DOHH2 (cell line): Measurements from ENCODE around the gene OSBPL3.

Experiments used
- H3F3A ChIP-seq: fragments of 200-600 bp; sonication (generic), shearing (Covaris generic); 2 replicates; pipeline ENCODE4 v1.6.0; 2016; ENCODE audit warnings: antibody characterized with exemption, mild to moderate bottlenecking; ENCODE audit not compliant: control insufficient read depth, insufficient read depth
- H3K27ac ChIP-seq: fragments of 200-600 bp; sonication (generic); 2 replicates; pipeline ENCODE4 v1.5.1; 2014; ENCODE audit warnings: low read depth, mild to moderate bottlenecking, low read length, moderate library complexity
- H3K27me3 ChIP-seq: fragments of 200-600 bp; sonication (generic); 2 replicates; pipeline ENCODE4 v1.6.1; 2014; ENCODE audit warnings: mild to moderate bottlenecking, low read length, mixed read lengths; ENCODE audit not compliant: control insufficient read depth
- H3K36me3 ChIP-seq: fragments of 200-600 bp; sonication (generic); 2 replicates; pipeline ENCODE4 v1.6.1; 2014; ENCODE audit warnings: mild to moderate bottlenecking, low read length, moderate library complexity, mixed read lengths; ENCODE audit not compliant: control insufficient read depth
- H3K4me1 ChIP-seq: fragments of 200-600 bp; sonication (generic); 2 replicates; pipeline ENCODE4 v1.6.1; 2014; ENCODE audit warnings: mild to moderate bottlenecking, low read length, mixed read lengths; ENCODE audit not compliant: control insufficient read depth
- H3K4me2 ChIP-seq: fragments of 200-600 bp; sonication (generic); 2 replicates; pipeline ENCODE4 v1.6.0; 2014; ENCODE audit warnings: mild to moderate bottlenecking, low read length, moderate library complexity
- H3K4me3 ChIP-seq: fragments of 200-600 bp; sonication (generic); 2 replicates; pipeline ENCODE4 v1.5.1; 2014; ENCODE audit warnings: mild to moderate bottlenecking, low read length, mixed read lengths
- H3K79me2 ChIP-seq: fragments of 200-600 bp; sonication (generic); 2 replicates; pipeline ENCODE4 v1.6.1; 2014; ENCODE audit warnings: mild to moderate bottlenecking, low read length, mixed read lengths; ENCODE audit not compliant: control insufficient read depth
- H3K9me2 ChIP-seq: fragments of 200-600 bp; sonication (generic); replicated peaks from 2 replicates; pipeline ENCODE4 v1.6.1; 2014; ENCODE audit warnings: mild to moderate bottlenecking, low read length, mixed read lengths; ENCODE audit not compliant: control insufficient read depth
- H3K9me3 ChIP-seq: fragments of 200-600 bp; sonication (generic); 2 replicates; pipeline ENCODE4 v1.6.1; 2014; ENCODE audit warnings: antibody characterized with exemption, low read length, mixed read lengths; ENCODE audit not compliant: control insufficient read depth, insufficient read depth
- H4K20me1 ChIP-seq: fragments of 200-600 bp; sonication (generic); 2 replicates; pipeline ENCODE4 v1.6.0; 2014; ENCODE audit warnings: low read depth, mild to moderate bottlenecking, antibody characterized with exemption, low read length, moderate library complexity; ENCODE audit not compliant: control insufficient read depth, insufficient read depth
- CTCF ChIP-seq: fragments of 200-600 bp; sonication (generic); IDR thresholded peaks from one replicate; pipeline ENCODE4 v1.5.1; 2014; ENCODE audit warnings: antibody characterized with exemption, mild to moderate bottlenecking, low read depth, low read length; ENCODE audit not compliant: poor library complexity, severe bottlenecking
- EZH2phosphoT487 ChIP-seq: fragments of 200-600 bp; sonication (generic); IDR thresholded peaks from 2 replicates; pipeline ENCODE4 v1.6.1; 2017; ENCODE audit warnings: borderline replicate concordance, mild to moderate bottlenecking, antibody characterized with exemption, low read length, moderate library complexity, mixed read lengths

Gene OSBPL3

GRCh38 chr7:24751484-24751883 lies 228.5 kb downstream of the OSBPL3 start:
- no peak overlapping the region for H3K4me2 ChIP-seq
- H4K20me1 ChIP-seq: no peaks in the 10 kb centered on the region
- peaks cover 40% of the 10 kb centered on the region for H3K27me3 ChIP-seq
- no peaks in the 10 kb centered on the region for H3K9me2 ChIP-seq
- no peak for TF ChIP-seq CTCF
- TF ChIP-seq EZH2phosphoT487: no peak
- H3K9me3 ChIP-seq: no peaks in the 10 kb centered on the region
- H3K4me3 ChIP-seq: no peak overlapping the region
- H3K4me1 ChIP-seq: no peaks in the 10 kb centered on the region
- no peaks in the 10 kb centered on the region for H3F3A ChIP-seq
- H3K36me3 ChIP-seq: no peaks in the 10 kb centered on the region
- no peak overlapping the region for H3K27ac ChIP-seq
- no peaks in the 10 kb centered on the region for H3K79me2 ChIP-seq

GRCh38 chr7:24750441-24751055 lies 229.4 kb downstream of the OSBPL3 start:
- Histone ChIP-seq H3K4me2 (no peak overlapping the region), H3K27me3 (peaks cover 30% of the 10 kb centered on the region), H4K20me1 (no peaks in the 10 kb centered on the region), H3K4me1 (no peaks in the 10 kb centered on the region), H3K9me3 (no peaks in the 10 kb centered on the region), H3K79me2 (no peaks in the 10 kb centered on the region), H3K27ac (no peak overlapping the region), H3F3A (no peaks in the 10 kb centered on the region), H3K4me3 (no peak overlapping the region), H3K36me3 (no peaks in the 10 kb centered on the region), H3K9me2 (no peaks in the 10 kb centered on the region)
- TF ChIP-seq CTCF (no peak), EZH2phosphoT487 (no peak)

GRCh38 chr7:24748521-24748920 lies 231.5 kb downstream of the OSBPL3 start:
- H3K4me1 ChIP-seq: no peaks in the 10 kb centered on the region

More at GRCh38 chr7:24748521-24748920, 231.5 kb downstream of the OSBPL3 start:
- Histone ChIP-seq H3K9me2 (no peaks in the 10 kb centered on the region), H3K4me2 (no peak overlapping the region), H3K27me3 (peaks cover 16% of the 10 kb centered on the region), H3K9me3 (no peaks in the 10 kb centered on the region), H3F3A (no peaks in the 10 kb centered on the region), H3K36me3 (no peaks in the 10 kb centered on the region), H3K4me3 (no peak overlapping the region), H4K20me1 (no peaks in the 10 kb centered on the region), H3K79me2 (no peaks in the 10 kb centered on the region), H3K27ac (no peak overlapping the region)
- TF ChIP-seq EZH2phosphoT487 (no peak), CTCF (no peak)
